Activated T-helper 1 cell treated with anti-CD3 and anti-CD28 coated beads, Interleukin-2, amount 50 U/mL, for 16 hours (primary cell): ENCODE results near the gene PRKACA.

ENCODE experiments used
- DNase-seq, 2 donors: peaks; one replicate each; pipeline ENCODE4 v3.0.0-alpha.2; 2020; ENCODE audit warnings: low read depth in 1 of 2, low spot score in 1 of 2

Gene PRKACA

GRCh38 chr19:14073261-14073924 lies 44.2 kb downstream of the PRKACA start:
- peak; percentile 52 to 68 for DNase-seq

- DNase-seq = no peak
Observed at GRCh38 chr19:14072535-14073260, 44.9 kb downstream of the PRKACA start, which contains the start of gene MISP3. TSS of gene MISP3 (plus strand) at chr19:14072786. CDS start at chr19:14073310, 524 bp downstream.

GRCh38 chr19:14070268-14071050 lies 47.1 kb downstream of the PRKACA start:
- DNase-seq = no peak

GRCh38 chr19:14066134-14066533 lies 51.4 kb downstream of the PRKACA start:
- no peak for DNase-seq

GRCh38 chr19:14063105-14063504 lies 54.5 kb downstream of the PRKACA start:
- DNase-seq = no peak

- DNase-seq = no peak
Observed at GRCh38 chr19:14062558-14062855, 55.1 kb downstream of the PRKACA start.

- no peak for DNase-seq
Observed at GRCh38 chr19:14061751-14062557, 55.6 kb downstream of the PRKACA start, which contains the start of gene PALM3. TSS of gene PALM3 (minus strand) at chr19:14062076. CDS start at chr19:14061980, 96 bp downstream.

- DNase-seq = no peak
Observed at GRCh38 chr19:14061081-14061749, 56.3 kb downstream of the PRKACA start.

- no peak for DNase-seq
Observed at GRCh38 chr19:14059652-14060155, 57.9 kb downstream of the PRKACA start.

GRCh38 chr19:14059093-14059480 lies 58.5 kb downstream of the PRKACA start:
- DNase-seq = no peak

GRCh38 chr19:14058182-14059092 lies 59.1 kb downstream of the PRKACA start:
- no peak for DNase-seq

- no peak for DNase-seq
Observed at GRCh38 chr19:14056741-14057356, 60.7 kb downstream of the PRKACA start.

- DNase-seq = no peak
Observed at GRCh38 chr19:14056069-14056666, 61.4 kb downstream of the PRKACA start.

GRCh38 chr19:14055396-14055795 lies 62.2 kb downstream of the PRKACA start:
- DNase-seq = no peak

GRCh38 chr19:14054721-14055120 lies 62.8 kb downstream of the PRKACA start:
- DNase-seq = no peak

GRCh38 chr19:14054099-14054498 lies 63.5 kb downstream of the PRKACA start:
- no peak for DNase-seq

- DNase-seq = no peak
Observed at GRCh38 chr19:14053500-14053899, 64.1 kb downstream of the PRKACA start.

- DNase-seq = no peak
Observed at GRCh38 chr19:14053032-14053431, 64.5 kb downstream of the PRKACA start.
